ENCODE measurements around the gene FGF9. TPM values are rescaled to one million over a fixed set of nuclear protein-coding genes. Genes with fewer than 3 reads are reported as not detected.

The FGF9 gene
- total and polyA plus RNA-seq, 2 of the 8 experiments (the other 6 are each of a cell fraction or from before 2014, with no cell fraction given) = 0.02 TPM; not detected in 1

GRCh38 chr13:21744149-21744548 lies 73.3 kb downstream of the FGF9 start (continued):
- TF ChIP-seq POU5F1 (IDR thresholded peaks at IDR 0.05; ENCODE audit: low read depth, low read length) (no peak), SIX5 (IDR thresholded peaks at IDR 0.05; ENCODE audit: low read depth, low read length) (no peak), TCF12 (IDR thresholded peaks at IDR 0.05; ENCODE audit: low read depth, low read length) (no peak), RFX5 (IDR thresholded peaks at IDR 0.05; ENCODE audit: borderline replicate concordance, low read depth, low read length) (no peak), YY1 (IDR thresholded peaks at IDR 0.05; ENCODE audit: low read depth, low read length) (no peak), RNF2 (IDR thresholded peaks at IDR 0.05; ENCODE audit: borderline replicate concordance, low read depth, low read length, missing control alignments, poor library complexity, severe bottlenecking) (no peak)

Data from H1 (cell line).